SK-N-MC (cell line): Measurements from ENCODE around the gene MBD2.

Experiments
- EZH2 ChIP-seq: fragments of 200-600 bp; sonication (generic); IDR thresholded peaks from one replicate; pipeline ENCODE4 v1.6.1; 2017; ENCODE audit warnings: antibody characterized with exemption
- FOXP2 ChIP-seq: optimal IDR thresholded peaks from 2 replicates; pipeline ENCODE3; 2011; ENCODE audit warnings: mild to moderate bottlenecking, moderate library complexity; ENCODE audit not compliant: insufficient read depth; ENCODE audit errors: extremely low read length, control extremely low read depth
- POLR2AphosphoS5 ChIP-seq: IDR thresholded peaks from 2 replicates; pipeline ENCODE4 v1.6.1; 2012; ENCODE audit warnings: mild to moderate bottlenecking, low read depth, low read length, borderline replicate concordance

DNA sequence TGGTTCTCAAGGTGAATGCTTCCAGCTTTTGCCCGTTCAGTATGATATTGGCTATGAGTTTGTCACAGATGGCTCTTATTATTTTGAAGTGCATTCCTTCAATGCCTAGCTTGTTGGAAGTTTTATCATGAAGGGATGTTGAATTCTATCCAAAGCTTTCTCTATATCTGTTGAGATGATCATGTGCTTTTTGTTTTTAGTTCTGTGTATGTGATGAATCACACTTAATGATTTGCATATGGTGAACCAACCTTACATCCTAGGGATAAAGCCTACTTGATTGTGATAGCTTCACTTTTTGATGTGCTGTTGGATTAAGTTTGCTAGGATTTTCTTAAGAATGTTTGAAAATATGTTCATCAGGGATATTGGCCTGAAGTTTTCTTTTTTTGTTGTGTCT is 112.1 kb downstream of the MBD2 start:
- TF ChIP-seq POLR2AphosphoS5, result no peak
- TF ChIP-seq EZH2, result no peak
- TF ChIP-seq FOXP2, result no peak
